HG03039 (cell line): ENCODE measurements around the gene UBE2D2.
"Not testable (repeated sequence)": the region's sequence is repeated elsewhere in the genome, so short reads cannot be mapped to it uniquely, and the experiment has no call there.

ENCODE experiments used
- ATAC-seq: cut with Tn5 transposase; IDR thresholded peaks from one replicate; pipeline ENCODE4 v1.9.1; 2021; ENCODE audit warnings: mild to moderate bottlenecking, moderate library complexity; ENCODE audit not compliant: unreplicated experiment

UBE2D2 gene

DNA sequence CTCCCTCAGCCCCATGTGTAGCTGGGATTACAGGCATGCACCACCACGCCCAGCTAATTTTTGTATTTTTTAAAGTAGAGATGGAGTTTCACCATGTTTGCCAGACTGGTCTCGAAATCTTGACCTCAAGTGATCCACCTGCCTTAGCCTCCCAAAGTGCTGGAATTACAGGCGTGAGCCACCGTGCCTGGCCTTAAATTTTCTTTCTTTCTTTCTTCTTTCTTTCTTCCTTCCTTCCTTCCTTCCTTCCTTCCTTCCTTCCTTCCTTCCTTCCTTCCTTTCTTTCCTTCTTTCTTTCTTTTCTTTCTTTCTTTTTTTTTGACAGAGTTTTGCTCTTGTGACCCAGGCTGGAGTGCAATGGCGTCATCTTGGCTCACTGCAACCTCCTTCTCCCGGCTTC is 14.5 kb upstream of the UBE2D2 start:
- ATAC-seq: not testable (repeated sequence)

GRCh38 chr5:139549162-139549894 is 11.8 kb upstream of the UBE2D2 start:
- no peak for ATAC-seq

- not testable (repeated sequence) for ATAC-seq
Measured at GRCh38 chr5:139550051-139550872, 10.9 kb upstream of the UBE2D2 start.

DNA sequence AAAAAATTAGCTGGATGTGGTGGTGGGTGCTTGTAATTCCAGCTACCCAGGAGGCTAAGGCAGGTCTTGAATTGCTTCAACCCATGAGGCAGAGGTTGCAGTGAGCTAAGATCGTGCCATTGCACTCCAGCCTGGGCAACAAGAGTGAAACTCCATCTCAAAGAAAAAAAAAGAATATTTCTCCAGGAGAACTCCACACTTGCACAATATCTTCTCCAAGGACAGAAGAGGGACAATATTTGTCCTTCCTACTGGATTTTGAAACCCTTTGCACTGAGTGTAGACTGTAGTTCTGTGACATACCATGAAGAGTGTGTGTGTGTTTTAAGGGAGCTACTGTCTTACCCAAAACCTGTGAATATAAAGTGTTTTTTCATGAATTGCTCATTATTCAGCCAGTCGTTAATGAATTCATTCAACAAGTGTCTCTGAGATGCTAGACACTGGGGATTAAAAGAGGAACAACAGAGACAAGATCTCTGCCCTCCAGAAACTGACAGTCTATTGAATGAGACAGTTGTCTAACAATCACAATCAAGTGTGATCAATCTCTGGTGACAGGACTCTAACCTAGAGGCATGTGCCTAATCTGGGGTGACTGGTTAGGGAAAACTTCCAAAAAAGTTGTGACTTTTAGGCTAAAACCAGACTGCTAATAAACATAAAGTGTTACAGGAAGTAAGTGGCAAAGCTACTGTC is 9.8 kb upstream of the UBE2D2 start:
- ATAC-seq: no peak

DNA sequence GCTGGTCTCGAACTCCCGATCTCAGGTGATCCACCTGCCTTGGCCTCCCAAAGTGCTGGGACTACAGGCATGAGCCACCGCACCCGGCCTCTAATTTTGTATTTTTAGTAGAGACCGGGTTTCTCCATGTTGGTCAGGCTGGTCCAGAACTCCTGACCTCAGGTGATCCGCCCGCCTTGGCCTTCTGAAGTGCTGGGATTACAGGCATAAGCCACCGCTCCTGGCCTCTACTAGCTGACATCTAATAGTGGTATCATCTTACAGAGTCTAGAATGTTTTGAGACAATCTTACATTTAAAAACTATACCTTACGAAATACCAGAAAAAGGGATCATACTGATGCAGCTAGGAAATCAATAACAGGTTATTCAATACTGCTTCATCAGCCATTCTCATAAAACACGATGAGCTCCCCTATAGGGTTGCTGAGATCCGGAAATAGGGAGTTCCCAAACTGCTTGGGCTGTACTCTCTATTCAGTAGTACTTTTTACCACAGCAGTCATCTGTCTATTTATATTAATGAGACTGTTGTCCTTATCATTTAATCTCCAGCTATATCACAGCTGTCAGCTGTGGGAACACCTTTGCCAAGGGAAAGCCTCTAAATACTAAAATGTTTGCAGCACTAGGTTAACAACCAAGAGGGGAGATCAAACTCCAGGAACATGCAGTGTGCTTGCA is 8.1 kb upstream of the UBE2D2 start:
- ATAC-seq: no peak

DNA sequence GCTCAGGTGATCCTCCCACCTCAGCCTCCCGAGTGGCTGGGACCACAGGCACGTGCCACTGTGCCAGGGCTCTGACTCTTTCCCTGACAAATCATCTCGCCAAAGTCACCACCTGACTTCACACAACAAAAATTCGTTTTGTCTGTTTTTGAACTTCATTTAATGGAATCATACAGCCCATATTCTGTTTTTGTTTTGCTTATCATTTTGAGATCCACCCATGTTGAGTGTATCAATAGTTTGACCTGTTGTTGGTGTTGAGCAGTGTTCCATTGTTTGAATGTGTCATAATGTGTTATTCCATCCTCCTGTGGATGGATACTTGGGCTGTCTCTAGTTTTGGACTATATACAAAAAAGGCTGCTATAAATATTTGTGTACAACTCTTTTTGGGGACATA is 6.9 kb upstream of the UBE2D2 start:
- ATAC-seq: no peak

DNA sequence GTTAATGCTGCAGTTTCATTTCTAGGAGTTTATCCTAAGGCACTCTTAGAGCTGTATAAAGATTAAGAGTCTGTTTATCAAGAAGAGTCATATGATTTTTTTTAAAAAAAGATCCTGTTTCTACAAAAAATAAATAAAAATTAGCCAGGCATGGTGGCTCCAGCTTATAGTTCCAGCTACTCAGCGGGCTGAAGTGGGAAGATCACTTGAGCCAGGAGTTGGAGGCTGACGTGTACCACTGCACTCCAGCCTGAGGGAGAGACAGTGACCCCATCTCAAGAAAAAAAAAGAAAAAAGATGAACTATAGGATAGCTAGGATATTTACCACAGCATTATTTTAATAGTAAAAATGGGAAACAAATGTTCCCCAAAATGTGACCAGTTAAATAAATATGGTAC is 3.3 kb upstream of the UBE2D2 start:
- ATAC-seq: no peak

- peak; percentile 15 for ATAC-seq
Measured at GRCh38 chr5:139561655-139562451, 714 bp downstream of the UBE2D2 start.

- no peak for ATAC-seq
Measured at GRCh38 chr5:139562847-139563246, 1.7 kb downstream of the UBE2D2 start.

DNA sequence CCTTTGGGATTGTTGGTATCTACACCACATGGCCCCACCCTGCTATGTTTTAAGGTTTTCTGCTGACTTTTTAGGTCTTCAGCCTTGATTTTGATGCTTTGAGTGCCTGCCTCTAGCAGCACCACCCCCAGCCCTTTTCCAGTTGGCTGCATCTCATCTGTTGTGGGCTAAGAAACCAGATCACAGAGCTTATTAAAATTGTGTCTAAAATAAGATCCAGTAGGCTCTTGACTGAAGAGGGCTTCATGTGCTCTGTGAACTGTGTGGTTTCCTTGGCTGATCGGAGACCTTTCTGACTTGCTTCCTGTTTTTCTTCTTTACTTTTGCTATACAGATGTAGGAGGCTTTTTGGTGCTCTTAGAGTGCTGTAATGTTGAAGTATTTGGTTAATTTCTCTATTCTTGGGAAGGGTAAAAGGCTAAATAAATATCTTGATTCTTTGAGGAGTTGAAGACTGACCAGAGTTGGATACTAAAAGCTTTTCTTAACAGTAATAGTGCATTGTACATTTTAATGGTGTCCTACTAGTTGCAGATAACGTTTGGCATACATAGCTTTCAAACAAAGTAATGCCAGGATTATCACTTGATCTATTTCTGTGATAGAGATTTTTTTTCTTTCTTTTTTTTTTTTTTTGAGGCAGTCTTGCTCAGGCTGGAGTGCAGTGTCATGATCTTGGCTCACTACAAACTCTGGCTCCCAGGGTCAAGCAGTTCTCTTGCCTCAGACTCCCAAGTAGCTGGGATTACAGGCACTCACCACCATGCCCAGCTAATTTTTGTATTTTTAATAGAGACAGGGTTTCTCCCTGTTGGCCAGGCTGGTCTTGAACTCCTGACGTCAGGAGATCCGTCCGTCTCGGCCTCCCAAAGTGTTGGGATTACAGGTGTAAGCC is 4.5 kb downstream of the UBE2D2 start:
- ATAC-seq: no peak

GRCh38 chr5:139566611-139567010 is 5.5 kb downstream of the UBE2D2 start:
- no peak for ATAC-seq

GRCh38 chr5:139569270-139569955 is 8.3 kb downstream of the UBE2D2 start:
- no peak for ATAC-seq

DNA sequence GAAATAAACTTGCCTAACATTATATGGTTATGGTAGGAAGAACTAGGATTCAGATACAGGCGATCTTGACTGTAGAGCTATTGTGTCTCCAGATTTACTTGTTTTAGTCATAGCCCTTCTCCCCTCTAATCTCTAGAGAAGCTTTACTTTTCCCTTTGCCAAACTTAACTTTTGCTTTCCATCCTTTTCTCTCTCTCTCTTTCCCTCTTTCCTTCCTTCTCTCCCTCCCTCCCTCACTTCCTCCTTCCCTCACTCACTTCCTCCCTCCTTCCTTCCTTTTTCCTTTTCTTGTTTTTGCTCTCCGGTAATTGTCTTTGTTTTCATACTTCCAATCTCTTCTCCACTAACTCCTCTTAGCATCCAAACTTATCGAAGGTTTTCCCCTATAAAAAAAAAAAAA is 10.4 kb downstream of the UBE2D2 start:
- ATAC-seq: no peak

DNA sequence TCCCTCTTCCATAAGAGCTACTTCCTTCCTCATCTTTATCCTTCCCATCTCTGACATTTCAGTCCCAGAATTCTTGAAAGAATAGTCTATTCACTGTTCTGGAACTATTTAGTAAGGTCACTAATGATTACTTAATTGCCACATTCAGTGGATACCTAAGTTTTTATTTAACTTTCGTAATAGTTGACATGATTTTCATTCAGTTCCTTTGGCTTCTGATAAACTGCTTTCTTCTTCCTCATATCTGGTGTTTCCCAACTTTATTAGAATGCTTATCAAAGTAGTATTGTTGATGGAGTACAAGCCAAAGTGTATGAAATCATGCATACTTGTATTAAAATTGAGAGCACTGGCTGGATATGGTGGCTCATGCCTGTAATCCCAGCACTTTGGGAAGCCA is 10.8 kb downstream of the UBE2D2 start:
- no peak for ATAC-seq

DNA sequence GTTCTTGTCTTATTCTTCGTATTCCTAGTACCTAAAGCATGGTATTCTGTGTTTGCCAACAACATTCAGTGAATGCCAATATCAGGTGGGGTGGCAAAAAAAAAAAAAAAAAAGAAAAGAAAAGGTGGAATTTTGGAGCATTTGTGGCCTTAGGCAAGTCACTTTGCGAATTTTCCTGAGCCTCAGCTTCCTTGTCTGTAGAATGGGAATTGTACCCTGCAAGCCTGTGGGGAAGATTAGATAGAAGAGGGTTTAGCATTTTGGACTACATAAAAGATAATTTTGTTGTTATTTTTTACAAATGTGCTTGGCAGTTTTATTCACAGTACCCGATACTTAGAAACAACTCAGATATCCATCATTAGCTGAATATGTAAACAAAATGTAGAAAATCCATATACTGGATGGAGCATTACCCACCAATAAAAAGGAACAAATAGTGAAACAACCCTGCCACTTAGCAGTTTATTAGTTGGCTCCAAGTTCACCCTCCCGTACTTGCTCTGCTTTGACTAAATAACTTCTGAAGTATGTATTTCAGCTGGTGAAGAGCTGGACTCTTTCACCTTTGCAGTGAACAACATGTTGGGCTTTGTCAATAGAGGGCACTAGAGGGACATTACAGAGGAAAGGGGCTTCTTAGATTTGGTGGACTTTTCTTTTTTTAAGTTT is 13.6 kb downstream of the UBE2D2 start:
- ATAC-seq: no peak

- ATAC-seq: no peak
Measured at GRCh38 chr5:139575313-139575646, 14.1 kb downstream of the UBE2D2 start.

- ATAC-seq: no peak
Measured at GRCh38 chr5:139575751-139576150, 14.6 kb downstream of the UBE2D2 start.

- no peak for ATAC-seq
Measured at GRCh38 chr5:139577689-139578290, 16.7 kb downstream of the UBE2D2 start.
